PFSK-1 (cell line): ENCODE measurements around the gene STOML2. TPM values are rescaled to one million over a fixed set of nuclear protein-coding genes. Genes with fewer than 3 reads are reported as not detected.
A peak's percentile ranks its signal among the peaks of the same experiment; 100 is the strongest.

Experiments used
- FOXP2 ChIP-seq: optimal IDR thresholded peaks from 2 replicates; pipeline ENCODE3; 2011; ENCODE audit warnings: borderline replicate concordance, control low read depth, inconsistent platforms; ENCODE audit not compliant: insufficient read depth; ENCODE audit errors: extremely low read length, extremely low read depth
- POLR2AphosphoS5 ChIP-seq: IDR thresholded peaks from 2 replicates; pipeline ENCODE4 v1.6.1; 2012; ENCODE audit warnings: low read depth, mild to moderate bottlenecking, control low read depth, low read length, moderate library complexity
- REST ChIP-seq, 2 experiments: IDR thresholded peaks; 2 replicates each; pipeline versions ENCODE4 v1.6.1 to v1.8.0; 2011 to 2012; ENCODE audit warnings: low read depth in 2 of 2, low read length in 2 of 2, control low read depth in 1 of 2, inconsistent platforms in 1 of 2, mild to moderate bottlenecking in 1 of 2, moderate library complexity in 1 of 2; ENCODE audit not compliant: insufficient read depth in 1 of 2
- SIN3A ChIP-seq: IDR thresholded peaks from 2 replicates; pipeline ENCODE4 v1.6.1; 2012; ENCODE audit warnings: mild to moderate bottlenecking, low read length, moderate library complexity, borderline replicate concordance; ENCODE audit not compliant: insufficient read depth
- TAF1 ChIP-seq: IDR thresholded peaks from 2 replicates; pipeline ENCODE4 v1.6.1; 2012; ENCODE audit warnings: low read length, control low read depth, borderline replicate concordance; ENCODE audit not compliant: insufficient read depth
- polyA plus RNA-seq: library from polyadenylated mRNA; unstranded; fragments of >200 nt; gene quantifications from one replicate; pipeline ENCODE4 v1.2.1, GENCODE V29; 2012; ENCODE audit warnings: low read depth, missing spikeins; ENCODE audit not compliant: insufficient read length

The STOML2 gene, protein sequence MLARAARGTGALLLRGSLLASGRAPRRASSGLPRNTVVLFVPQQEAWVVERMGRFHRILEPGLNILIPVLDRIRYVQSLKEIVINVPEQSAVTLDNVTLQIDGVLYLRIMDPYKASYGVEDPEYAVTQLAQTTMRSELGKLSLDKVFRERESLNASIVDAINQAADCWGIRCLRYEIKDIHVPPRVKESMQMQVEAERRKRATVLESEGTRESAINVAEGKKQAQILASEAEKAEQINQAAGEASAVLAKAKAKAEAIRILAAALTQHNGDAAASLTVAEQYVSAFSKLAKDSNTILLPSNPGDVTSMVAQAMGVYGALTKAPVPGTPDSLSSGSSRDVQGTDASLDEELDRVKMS
- 307 TPM for polyA plus RNA-seq

DNA sequence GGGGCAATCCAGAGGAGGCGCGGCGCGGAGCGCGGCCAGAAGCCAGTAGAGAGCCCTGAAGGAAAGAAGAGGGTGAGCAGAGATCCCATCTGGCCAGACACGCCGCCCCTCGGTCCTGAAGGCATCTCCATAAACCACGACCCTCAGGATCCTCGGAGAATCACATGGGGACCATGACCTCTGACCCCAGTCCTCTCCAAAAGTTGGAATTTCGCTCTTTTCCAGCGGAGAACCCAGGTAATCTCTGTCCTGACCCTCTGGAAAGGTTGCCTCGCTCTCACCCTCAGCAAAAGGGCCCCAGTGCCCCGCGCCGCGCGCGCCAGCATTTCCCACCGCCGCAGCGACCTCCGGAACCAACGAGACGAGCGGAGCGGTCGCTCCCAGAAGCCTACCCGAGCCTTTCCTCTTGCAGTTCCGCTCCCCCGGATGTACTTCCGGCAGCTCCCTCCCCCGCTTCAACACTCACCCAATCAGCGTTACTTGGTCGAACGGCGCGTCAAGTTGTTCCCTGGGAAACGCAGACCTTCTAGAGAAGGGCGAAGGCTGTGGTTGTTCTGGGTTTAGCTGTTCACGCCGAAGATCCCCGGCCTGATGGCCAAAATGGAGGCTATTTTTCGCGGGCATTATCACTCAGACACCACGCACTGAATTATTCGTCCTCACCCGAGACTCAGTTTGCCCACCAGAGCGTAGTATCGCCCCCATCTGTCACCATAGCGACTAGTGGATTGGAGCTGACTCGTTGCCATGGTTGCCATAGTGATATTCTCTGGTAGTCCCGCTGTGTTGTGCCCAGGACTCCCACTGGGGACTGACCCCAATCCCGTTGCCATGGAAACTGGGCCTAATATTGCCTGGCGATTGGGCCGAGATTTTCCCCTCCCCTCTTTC lies at the start of gene STOML2:
STOML2 (minus strand) TSS at position 363 of the 891 bp plus-strand sequence; CDS start at position 326, 37 bp downstream.
- peak; percentile 92; the same call in 1 of the 2 replicates for TF ChIP-seq SIN3A
- peak; percentile 84 for TF ChIP-seq POLR2AphosphoS5
- TF ChIP-seq TAF1: peak; percentile 91; the same call in 1 of the 2 replicates
- no peak for TF ChIP-seq REST (IDR thresholded peaks at IDR 0.05; ENCODE audit: insufficient read depth in 1 of 2, low read depth in 2 of 2, low read length in 2 of 2)
- peak; percentile 63 for TF ChIP-seq FOXP2

GRCh38 chr9:35142037-35142436 lies 39.1 kb upstream of the STOML2 start:
- TF ChIP-seq FOXP2 (no peak), SIN3A (no peak), POLR2AphosphoS5 (no peak), TAF1 (no peak), REST (IDR thresholded peaks at IDR 0.05; ENCODE audit: insufficient read depth in 1 of 2, low read depth in 2 of 2, low read length in 2 of 2) (no peak)

- no peak for TF ChIP-seq FOXP2
- TF ChIP-seq POLR2AphosphoS5: no peak
- TF ChIP-seq TAF1: no peak
- no peak for TF ChIP-seq REST (IDR thresholded peaks at IDR 0.05; ENCODE audit: insufficient read depth in 1 of 2, low read depth in 2 of 2, low read length in 2 of 2)
- no peak for TF ChIP-seq SIN3A
Observed at GRCh38 chr9:35140093-35140492, 37.2 kb upstream of the STOML2 start.

DNA sequence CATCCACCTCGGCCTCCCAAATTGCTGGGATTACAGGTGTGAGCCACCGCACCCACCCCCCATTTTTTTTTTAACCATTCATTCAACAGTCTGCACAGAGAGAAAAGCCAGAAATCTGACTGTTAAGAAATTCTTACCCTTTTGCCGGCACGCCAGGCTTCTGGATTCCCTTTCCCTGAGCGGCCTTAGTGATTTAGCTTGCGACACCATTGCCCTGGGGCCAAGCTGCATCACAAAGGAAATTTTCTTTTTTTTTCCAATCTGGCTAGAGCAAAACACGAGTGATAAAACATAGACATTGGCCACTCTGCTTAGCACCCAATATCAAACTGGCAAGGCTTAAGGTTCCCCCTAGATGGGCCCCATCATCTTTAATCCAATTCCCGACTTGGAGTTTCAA lies 33.9 kb upstream of the STOML2 start:
- TF ChIP-seq REST (IDR thresholded peaks at IDR 0.05; ENCODE audit: insufficient read depth in 1 of 2, low read depth in 2 of 2, low read length in 2 of 2) (no peak), TAF1 (no peak), FOXP2 (no peak), SIN3A (no peak), POLR2AphosphoS5 (no peak)
